SKM-1 treated with dmso at 0.1 percent for 144 hours (cell line): ENCODE results near the gene SUSD5.
"Not testable (repeated sequence)": the region's sequence is repeated elsewhere in the genome, so short reads cannot be mapped to it uniquely, and the experiment has no call there.

Source experiments
- DNase-seq: peaks from one replicate; lab custom pipeline; 2025; ENCODE audit not compliant: unreplicated experiment; lab: John Stamatoyannopoulos, UW

The SUSD5 gene

DNA sequence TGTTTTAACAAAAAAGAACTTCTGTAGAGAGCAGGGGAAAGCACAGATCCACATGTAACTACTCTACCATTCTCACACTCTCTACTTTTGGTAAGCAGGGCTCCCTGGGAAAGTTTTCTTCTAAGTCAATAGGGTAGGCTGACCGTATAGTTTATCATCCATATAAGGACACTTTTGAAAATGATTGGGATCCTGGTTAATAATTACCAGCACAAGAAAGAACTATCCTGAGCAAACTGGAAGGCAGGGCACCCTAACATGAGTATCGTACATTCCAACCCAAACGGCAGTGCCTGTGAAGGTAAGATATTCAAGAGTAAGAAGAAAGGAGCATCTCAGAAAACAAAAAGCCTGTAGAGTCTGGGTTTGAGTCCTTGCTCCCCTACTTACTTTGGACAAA, 22.1 kb downstream of the SUSD5 start:
- no peak for DNase-seq

DNA sequence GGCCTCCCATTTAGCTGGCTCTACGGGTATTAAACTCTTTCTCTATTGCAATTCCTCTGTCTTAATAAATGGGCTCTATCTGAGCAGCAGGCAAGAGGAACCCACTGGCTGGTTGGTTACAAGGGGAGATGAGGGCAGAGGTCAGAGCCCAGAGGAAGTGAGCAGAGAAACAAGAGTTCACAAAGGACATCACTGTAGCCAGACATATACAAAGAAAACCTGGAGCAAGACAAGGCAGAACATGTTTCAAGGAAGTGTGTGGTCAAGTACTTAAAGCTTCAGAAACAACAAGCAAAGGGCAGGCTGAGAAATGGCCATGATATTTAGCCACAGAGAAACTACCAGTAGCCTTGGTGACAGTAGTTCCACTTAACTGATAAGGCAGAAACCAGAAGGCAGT, 24.3 kb downstream of the SUSD5 start:
- DNase-seq, result peak; percentile 62

DNA sequence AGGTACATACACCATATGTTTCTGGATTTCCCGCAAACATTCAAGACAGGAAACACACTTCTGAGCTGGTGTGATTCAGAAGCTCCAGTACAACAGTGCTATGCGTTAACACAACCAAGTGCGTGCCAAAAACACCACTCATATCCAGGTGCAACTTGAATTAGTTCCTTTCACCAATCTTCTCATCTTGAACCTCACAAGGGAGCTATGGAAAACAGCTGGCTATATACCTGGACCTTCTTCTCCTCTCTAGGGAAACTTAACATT, 31.3 kb downstream of the SUSD5 start:
- DNase-seq, result no peak

DNA sequence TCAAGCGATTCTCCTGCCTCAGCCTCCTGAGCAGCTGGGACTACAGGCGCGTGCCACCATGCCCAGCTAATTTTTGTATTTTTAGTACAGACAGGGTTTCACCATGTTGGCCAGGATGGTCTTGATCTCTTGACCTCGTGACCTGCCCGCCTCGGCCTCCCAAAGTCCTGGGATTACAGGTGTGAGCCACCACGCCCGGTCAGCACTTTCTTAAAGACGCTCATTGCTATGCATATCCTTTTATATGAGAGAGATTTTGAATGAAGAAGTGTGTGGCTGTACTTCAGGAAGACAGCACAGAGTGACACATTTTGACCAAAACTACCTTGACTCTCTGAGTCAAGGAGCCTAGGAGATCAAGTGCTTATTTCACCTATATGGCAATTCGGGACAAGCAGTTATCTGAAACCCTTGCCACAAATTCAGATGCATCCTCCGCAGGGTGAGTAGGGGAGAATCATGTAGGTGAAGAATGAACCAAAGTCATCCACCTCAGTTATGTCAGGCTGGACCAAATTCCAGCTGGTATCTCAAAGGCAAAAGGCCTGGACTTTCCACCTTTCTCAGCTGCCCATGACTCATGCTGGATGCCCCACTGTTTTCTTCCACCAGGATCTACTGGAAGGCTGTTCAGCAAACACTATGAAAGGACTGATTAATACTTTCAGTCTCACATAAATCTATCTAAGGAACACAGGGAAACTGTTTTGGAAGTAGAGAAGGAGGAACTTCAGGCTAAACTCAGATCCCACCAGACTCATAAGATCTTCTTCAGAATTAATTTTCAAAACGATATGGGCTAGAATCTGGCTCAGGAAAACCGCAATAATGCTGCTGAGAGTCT, 31.9 kb downstream of the SUSD5 start:
- no peak for DNase-seq

DNA sequence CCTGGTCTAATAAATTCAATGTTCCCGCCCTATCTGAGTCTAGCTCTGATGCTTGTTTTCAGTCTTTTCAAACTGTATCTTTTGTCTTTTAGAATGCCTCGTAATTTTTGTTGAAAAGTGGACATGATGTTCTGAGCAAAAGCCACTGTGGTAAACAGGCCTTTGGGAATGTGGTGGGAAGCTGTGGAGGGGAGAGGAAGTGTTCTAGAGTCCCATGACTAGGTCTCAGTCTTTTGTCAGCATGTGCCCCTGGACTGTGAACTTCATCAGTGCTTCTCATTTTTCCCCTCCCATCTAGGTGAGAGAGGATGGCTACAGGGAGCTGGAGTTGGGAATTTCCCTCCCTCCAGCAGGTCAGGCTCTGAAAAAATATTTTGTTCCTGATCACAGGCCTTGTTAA, 33.7 kb downstream of the SUSD5 start:
- no peak for DNase-seq

DNA sequence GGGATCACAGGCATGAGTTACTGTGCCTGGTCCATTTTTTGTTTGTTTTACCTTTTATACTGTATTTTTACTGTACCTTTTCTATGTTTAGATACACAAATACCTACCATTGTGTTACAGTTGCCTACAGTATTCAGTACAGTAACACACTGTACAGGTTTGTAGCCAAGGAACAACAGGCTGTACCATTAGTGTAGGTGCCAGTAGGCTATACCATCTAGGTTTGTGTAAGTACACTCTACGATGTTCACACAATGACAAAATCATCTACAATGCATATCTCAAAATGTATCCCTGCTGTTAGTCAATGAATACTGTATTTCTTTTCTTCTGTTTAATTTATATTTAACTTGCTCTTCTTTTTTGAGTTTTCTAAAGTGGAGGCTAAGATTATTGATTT, 37.0 kb downstream of the SUSD5 start:
- not testable (repeated sequence) for DNase-seq

DNA sequence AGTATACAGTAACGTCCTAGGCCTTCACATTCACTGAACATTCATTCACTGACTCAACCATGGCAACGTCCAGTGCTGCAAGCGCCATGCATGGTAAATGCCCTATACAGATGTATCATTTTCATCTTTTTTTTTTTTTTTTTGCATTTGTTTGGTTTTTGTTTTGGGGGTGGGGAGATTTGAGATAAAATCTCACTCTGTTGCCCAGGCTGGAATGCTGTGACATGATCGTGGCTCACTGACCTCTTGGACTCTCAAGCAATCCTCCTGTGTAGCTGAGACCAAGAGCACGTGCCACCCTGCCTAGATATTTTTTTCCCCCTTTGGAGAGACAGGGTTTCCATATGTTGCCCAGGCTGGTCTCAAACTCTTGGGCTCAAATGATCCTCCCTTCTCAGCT, 37.4 kb downstream of the SUSD5 start:
- no peak for DNase-seq

DNA sequence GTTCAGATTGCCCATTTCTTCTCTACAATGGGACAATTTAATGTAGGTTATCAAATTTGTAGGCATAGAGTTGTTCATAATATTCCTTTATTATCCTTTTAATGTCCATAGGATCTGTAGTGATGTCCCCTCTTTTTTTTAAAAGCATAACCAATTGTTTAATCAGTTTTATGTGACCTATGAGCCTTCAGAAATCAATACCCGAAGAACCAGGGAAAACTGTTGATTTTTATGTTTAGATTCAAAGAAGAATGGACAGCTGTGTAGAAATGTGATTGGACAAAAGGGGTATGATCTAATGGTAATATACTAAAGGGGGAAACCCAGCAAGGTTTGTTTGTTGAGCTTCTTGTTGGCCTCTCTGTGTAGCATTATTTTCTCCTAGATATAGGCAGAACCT, 39.5 kb downstream of the SUSD5 start:
- no peak for DNase-seq

DNA sequence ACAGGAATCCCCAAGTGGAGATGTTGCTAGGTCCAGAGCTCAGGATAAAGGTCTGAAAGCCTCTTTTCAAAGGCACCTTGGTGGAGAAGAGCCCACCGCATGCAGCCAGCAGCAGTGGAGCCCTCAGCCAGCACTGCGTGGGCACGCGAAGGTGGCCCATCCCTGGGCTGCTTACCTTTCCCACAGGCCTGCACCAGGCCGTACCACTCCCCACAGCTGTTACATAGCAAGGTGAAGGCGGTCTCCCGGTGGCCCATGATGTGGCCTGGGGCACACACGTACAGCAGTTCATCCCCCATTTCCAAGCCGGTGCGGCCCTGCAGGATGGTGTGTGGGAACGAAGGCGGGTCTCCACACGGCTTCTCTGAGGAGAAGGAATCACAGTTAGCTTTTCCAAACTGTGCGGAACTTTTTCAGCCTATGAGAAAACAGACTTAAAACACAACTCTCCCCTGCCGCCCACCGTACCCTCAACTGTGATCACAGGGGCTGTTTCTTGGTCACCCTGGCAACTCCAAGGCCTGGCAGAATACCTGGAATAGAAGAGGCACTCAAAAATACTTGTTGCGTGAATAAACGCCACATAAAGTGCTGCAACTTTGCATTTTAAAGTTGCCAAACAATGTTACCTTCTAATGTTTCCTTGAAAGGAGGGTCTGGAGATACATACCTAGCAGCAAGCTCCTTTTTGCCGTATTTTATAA, 43.7 kb downstream of the SUSD5 start:
- DNase-seq, result no peak

DNA sequence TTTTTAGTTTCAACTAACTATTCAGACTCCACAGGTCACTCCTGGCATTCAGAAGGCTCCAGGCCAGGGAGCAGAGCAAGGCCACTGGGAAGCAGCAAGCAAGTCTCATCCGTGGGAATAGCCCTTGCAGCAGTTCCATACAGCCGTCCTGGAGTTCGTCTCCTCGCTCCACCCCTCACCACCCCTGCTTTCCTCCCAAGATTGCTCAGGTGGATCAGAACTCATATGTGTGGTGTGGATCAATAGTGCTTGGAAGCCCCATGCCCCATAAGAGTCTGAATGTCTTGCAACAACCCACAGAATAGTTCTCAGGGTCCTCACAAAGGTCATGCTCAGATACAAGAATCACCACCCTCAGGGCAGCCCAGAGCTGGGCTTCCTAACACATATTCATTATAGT, 44.5 kb downstream of the SUSD5 start:
- no peak for DNase-seq

DNA sequence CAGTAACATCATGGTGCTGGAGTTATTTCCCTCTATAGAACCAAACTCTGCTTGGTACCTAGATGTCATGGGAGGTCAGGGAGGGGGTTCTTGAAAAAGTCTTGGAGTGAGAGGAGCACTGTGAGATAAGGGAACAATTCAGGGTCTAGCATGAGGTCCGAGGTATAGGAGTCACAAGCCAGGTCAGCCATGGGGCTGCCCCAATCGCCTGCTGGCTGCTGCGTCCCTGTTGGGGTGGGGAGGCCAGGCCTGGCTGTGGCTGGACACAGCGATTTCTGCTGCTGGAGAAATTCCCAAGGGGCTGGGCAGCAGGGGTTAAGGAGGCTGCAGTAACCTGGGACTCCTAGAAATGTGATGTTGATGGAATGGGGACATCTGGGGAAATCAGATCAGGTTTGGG, 44.9 kb downstream of the SUSD5 start:
- DNase-seq, result no peak

DNA sequence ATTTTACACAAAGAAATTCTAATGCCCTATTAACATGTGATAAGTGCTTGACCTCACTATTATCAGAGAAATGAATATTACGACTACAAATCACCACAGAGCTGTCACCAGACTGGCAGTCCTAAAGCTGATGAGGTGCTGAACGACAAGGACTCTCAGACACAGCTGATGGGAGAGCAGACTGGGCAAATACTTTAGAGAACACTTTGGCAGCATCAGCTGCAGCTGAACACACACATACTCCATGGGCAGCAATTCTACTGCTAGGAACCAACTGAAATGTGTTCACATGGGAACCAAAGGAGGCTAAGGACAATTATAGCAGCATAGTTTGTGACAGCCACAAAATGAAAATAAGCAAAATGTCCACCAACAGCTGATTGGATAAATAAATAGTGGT, 45.5 kb downstream of the SUSD5 start:
- DNase-seq, result no peak

DNA sequence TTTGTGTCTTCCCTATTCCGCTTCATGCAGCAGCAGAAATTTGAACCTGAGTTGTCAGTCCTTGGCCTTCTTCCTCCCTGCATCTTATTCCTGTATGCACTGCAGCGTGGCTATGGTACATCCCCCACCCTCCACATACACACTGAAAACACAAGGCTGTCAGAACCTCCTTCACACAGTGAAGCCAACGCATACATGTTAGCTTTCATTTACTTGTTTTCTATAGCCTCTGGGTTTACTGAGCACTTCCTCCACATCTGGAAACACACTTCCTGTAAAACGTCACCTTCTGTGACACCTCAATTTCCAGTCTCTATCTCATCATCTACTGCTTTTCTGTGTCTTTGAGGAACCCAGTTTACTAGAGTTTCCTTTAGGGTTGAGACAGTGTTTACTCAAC, 47.0 kb downstream of the SUSD5 start:
- peak; percentile 11 for DNase-seq

DNA sequence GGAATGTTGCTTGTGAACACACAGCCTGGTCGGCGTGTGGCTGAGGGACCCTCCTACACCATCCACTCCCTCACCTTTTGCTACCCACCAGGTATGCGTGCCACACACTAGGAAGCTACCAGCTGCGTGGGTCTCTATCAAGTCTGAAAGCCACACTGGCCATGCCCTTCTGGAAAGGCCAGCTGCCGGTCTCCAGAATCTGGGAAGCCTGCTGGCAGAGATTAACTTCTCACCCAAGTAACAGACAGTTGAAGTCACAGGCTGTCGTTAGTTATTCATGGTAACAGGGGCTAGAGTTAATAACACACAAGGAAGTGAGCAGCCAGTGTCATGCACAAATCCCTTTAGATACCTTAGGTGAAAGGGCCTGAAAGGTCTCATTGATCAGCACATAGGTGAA, 48.1 kb downstream of the SUSD5 start:
- DNase-seq, result no peak

DNA sequence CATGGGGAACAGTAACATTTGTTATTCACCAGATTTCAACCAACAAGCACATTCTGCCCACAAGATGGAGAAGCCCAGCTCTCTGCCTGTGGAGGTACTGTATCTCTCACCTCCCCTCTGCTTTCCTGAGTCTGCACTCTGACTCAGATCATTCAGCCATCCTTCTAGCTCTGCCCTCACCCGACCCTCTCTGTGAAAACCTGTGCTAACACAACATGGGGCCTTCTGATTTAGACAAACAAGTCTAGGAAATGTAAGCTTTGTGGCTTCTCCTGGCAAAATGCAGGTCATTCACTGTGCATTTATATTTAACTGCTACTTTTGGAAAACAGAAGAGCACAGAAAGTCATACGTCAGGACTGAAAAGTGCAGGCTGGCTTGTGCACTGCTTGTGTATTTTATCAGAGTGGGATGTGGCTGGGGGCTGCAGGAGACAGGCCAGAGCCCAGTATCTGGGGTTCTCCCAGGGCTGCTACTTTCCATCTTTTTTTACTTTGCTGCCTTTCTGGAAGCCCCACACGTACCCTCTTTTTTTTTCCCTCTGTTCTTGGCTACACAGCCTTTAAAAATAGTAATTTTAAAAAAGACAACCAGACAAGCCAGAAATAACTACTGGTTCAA, 50.8 kb downstream of the SUSD5 start:
- DNase-seq, result no peak

DNA sequence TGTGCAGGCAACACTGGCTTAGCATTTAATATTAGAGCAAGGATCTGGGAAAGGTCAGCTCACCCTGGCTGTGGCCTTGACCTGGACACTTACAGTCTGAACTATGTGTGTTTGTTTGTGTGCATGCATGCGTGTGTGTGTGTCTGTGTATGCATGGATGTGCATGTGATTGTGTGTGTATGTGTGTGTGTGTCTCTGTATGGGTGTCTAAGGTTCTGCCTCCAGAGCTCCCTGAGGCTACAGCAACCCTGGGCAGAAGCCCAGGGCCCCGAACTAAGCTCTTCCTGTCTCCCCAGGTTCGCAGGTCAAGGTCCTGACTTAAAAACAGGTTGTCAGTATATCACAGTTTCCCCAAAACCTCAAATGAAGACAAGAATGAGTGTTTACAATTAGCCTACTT, 51.3 kb downstream of the SUSD5 start:
- DNase-seq, result no peak

DNA sequence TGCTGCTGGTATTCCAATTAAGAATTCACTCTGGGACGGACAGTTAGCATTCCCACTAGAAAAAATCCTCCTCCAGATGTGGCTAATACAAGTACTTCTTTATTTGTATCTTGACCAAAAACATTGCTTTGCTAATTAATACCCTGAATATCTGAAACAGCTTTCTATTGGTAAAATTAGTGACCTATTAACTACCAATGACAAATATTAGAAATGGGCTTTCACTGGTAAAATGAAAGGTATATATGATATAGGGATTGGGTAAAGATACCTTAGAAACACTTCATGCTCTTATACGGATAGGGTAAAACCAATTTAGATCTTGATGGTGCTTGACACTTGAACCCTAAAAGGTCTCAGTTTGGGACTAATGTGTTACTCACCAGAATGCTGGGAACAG, 52.5 kb downstream of the SUSD5 start:
- DNase-seq, result no peak

DNA sequence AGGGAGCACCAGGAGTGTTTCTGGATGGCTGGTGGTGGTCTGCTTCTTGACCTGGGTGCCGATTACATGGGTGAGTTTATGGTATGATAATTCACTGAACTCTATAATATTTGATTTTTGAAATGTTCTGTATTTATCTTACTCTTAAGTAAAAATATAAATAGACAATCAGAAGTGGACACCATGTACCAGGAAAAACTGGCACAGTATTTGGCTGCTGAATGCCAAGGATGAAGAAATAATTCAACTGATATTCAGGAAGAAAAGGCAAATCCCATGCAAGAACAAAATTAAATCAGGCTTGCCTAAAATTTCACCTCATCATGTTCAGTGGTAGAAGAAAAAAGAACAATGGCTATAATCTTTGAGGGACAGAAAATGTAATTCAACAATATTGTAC, 53.2 kb downstream of the SUSD5 start:
- no peak for DNase-seq

DNA sequence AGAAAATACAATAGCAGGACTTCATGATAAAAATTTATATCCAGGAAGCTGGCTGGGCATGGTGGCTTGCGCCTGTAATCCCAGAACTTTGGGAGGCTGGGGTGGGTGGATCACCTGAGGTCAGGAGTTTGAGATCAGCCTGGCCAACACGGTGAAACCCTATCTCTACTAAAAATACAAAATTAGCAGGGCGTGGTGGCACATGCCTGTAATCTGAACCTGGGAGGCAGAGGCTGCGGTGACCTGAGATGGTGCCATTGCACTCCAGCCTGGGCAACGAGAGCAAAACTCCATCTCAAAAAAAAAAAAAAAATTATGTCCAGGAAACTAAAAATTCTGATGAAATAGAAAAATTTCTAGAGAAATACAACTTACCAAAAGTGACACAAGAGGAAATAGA, 56.0 kb downstream of the SUSD5 start:
- DNase-seq, result not testable (repeated sequence)

DNA sequence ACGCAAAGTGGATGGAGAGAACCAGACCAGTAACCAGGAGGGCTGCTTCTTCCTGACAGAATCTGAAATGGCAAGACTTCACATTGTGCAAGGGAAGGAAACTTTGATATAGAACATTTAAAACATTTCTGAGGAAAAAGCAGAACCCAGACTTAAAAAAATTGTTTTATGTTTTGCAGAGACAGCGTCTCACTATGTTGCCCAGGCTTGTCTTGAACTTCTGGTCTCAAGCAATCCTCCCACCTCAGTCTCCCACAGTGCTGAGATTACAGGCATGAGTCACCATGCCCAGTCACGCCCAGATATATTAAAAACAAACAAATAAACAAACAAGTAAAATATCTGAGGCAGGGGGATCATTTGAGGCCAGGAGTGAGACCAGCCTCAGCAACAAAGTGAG, 58.6 kb downstream of the SUSD5 start:
- no peak for DNase-seq

DNA sequence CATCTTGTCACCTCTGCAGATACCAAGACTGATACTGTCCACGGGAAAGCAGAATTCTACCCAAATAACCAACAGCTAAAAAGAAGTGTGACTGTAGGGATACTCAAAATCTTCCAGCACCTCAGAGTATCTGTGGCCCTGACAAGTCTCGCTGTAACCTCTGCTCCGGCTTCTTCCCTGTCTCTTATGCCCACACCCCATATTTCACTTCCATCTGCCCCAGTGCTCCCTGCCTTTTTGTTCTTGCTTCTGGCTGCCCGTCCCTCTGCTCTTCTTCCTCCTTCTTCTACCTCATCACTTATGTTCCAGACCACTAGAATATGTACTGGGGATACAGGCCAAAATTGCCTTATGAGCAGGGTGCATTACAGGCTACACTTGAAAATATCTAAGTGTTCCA, 59.4 kb downstream of the SUSD5 start:
- no peak for DNase-seq

DNA sequence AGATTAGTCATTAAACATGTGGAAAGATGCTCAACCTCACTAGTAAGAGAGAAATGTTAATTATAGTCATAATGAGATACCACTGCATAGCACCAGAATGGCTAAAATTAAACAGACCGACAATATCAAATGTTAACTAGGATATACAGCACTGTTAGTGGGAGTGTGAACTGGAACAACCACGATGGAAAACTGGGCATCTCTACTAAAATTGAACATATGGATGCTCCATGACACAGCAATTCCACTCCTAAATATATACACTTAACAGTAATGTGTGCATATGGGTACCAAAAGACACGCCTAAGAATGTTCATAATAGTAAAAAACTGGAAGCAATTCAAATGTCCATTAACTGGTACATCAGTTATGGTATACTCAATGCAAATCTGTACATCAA, 63.3 kb downstream of the SUSD5 start:
- DNase-seq, result no peak

DNA sequence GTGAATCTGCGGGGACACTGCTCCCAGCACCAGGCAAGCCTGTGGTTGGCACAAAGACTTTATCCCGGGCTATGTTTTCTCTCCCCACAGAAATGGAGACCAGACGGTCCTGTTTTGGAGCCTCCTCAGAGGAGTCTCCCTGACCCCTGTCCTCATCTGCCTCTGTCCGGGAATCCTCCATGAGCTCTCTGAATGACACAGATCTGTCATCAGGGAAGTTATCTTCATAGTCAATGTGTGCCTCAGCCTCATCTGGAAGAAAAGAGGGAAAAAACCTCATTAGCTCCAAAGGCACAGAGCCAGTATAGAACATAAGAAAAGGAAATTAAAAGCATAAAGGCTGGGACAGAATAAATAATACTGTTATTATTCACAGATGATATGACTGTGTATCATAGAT, 64.8 kb downstream of the SUSD5 start:
- DNase-seq, result no peak
